Erythroblast (primary cell): ENCODE results near the gene MYO1G.

Experiments
- GATA1 ChIP-seq: IDR thresholded peaks from 2 replicates; pipeline ENCODE4 v1.6.1; 2011; ENCODE audit warnings: low read depth, mild to moderate bottlenecking, control low read depth, low read length, moderate library complexity
- POLR2A ChIP-seq: IDR thresholded peaks from 2 replicates; pipeline ENCODE4 v1.6.1; 2011; ENCODE audit warnings: mild to moderate bottlenecking, low read length

DNA sequence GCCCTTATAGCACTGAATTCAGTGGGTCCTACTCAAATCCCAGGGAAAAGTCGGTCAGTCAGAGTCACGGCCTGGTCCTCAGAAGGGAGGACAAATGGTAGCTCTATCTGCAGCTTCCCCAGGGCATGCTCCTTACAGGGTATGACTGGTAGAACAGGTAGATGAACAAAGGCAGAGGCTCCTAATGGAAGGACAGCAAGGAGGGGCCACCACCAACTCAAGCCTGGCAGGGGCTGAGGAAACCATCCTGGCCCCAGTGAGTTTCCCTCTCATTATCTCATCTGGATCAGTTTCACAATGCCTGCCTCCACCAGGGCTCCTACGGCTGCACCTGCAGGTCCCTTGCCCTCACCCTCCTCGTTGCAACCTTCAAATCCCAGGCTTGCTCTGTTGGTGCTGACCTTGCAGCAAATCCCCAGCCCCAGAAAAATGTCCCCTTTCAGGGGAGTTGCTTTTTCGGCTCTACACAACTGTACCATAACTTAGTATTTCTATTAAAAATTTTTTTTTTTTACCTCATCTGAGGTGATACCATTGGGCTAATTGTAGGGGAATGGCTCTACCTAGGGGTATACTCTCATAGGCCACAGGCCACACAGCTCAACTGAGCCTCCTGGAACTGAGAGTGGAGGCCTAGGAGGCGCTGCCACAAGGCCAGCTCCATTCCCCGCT, 2.4 kb upstream of the MYO1G start:
- TF ChIP-seq POLR2A, result no peak
- TF ChIP-seq GATA1, result no peak
